Measurements from ENCODE around the gene LZTR1.

- no peak for TF ChIP-seq CTCF (IDR thresholded peaks at IDR 0.05)
- TF ChIP-seq, protein P1, sequence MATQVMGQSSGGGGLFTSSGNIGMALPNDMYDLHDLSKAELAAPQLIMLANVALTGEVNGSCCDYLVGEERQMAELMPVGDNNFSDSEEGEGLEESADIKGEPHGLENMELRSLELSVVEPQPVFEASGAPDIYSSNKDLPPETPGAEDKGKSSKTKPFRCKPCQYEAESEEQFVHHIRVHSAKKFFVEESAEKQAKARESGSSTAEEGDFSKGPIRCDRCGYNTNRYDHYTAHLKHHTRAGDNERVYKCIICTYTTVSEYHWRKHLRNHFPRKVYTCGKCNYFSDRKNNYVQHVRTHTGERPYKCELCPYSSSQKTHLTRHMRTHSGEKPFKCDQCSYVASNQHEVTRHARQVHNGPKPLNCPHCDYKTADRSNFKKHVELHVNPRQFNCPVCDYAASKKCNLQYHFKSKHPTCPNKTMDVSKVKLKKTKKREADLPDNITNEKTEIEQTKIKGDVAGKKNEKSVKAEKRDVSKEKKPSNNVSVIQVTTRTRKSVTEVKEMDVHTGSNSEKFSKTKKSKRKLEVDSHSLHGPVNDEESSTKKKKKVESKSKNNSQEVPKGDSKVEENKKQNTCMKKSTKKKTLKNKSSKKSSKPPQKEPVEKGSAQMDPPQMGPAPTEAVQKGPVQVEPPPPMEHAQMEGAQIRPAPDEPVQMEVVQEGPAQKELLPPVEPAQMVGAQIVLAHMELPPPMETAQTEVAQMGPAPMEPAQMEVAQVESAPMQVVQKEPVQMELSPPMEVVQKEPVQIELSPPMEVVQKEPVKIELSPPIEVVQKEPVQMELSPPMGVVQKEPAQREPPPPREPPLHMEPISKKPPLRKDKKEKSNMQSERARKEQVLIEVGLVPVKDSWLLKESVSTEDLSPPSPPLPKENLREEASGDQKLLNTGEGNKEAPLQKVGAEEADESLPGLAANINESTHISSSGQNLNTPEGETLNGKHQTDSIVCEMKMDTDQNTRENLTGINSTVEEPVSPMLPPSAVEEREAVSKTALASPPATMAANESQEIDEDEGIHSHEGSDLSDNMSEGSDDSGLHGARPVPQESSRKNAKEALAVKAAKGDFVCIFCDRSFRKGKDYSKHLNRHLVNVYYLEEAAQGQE (IDR thresholded peaks at IDR 0.05; ENCODE audit: insufficient read depth in 1 of 2, low read depth in 2 of 2, low read length in 1 of 2), result no peak
These were observed 51.0 kb downstream of the LZTR1 start for GRCh38 chr22:21032868-21033688.

All from Panc1 (cell line).